Fibroblast of pulmonary artery (primary cell): ENCODE results near the gene CATSPERD.

ENCODE experiments used
- DNase-seq: peaks from one replicate; pipeline ENCODE4 v3.0.0-alpha.2; 2010; ENCODE audit warnings: low read depth
- H3K4me3 ChIP-seq: replicated peaks from 2 replicates; pipeline ENCODE4 v1.5.1; 2011; ENCODE audit warnings: low read depth, mild to moderate bottlenecking, control low read depth, low read length, moderate library complexity
- TF ChIP-seq, protein P1 (sequence below): IDR thresholded peaks from 2 replicates; pipeline ENCODE4 v1.5.1; 2011; ENCODE audit warnings: mild to moderate bottlenecking, control low read depth, low read length, inconsistent platforms; ENCODE audit errors: missing control alignments

Gene CATSPERD

GRCh38 chr19:5713228-5713627, 7.2 kb upstream of the CATSPERD start:
- no peak for DNase-seq
- TF ChIP-seq, protein P1, sequence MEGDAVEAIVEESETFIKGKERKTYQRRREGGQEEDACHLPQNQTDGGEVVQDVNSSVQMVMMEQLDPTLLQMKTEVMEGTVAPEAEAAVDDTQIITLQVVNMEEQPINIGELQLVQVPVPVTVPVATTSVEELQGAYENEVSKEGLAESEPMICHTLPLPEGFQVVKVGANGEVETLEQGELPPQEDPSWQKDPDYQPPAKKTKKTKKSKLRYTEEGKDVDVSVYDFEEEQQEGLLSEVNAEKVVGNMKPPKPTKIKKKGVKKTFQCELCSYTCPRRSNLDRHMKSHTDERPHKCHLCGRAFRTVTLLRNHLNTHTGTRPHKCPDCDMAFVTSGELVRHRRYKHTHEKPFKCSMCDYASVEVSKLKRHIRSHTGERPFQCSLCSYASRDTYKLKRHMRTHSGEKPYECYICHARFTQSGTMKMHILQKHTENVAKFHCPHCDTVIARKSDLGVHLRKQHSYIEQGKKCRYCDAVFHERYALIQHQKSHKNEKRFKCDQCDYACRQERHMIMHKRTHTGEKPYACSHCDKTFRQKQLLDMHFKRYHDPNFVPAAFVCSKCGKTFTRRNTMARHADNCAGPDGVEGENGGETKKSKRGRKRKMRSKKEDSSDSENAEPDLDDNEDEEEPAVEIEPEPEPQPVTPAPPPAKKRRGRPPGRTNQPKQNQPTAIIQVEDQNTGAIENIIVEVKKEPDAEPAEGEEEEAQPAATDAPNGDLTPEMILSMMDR: no peak
- no peak overlapping the region for H3K4me3 ChIP-seq

GRCh38 chr19:5714816-5715215, 5.6 kb upstream of the CATSPERD start:
- TF ChIP-seq, protein P1: no peak
- no peak overlapping the region for H3K4me3 ChIP-seq
- DNase-seq: no peak

GRCh38 chr19:5717215-5717935, 3.1 kb upstream of the CATSPERD start:
- H3K4me3 ChIP-seq: no peak overlapping the region
- DNase-seq: no peak
- TF ChIP-seq, protein P1: no peak

- TF ChIP-seq, protein P1: no peak
- DNase-seq: peak; percentile 28
- H3K4me3 ChIP-seq: peak overlapping the region; percentile 95
Measured at GRCh38 chr19:5718037-5718578, 2.3 kb upstream of the CATSPERD start.

DNA sequence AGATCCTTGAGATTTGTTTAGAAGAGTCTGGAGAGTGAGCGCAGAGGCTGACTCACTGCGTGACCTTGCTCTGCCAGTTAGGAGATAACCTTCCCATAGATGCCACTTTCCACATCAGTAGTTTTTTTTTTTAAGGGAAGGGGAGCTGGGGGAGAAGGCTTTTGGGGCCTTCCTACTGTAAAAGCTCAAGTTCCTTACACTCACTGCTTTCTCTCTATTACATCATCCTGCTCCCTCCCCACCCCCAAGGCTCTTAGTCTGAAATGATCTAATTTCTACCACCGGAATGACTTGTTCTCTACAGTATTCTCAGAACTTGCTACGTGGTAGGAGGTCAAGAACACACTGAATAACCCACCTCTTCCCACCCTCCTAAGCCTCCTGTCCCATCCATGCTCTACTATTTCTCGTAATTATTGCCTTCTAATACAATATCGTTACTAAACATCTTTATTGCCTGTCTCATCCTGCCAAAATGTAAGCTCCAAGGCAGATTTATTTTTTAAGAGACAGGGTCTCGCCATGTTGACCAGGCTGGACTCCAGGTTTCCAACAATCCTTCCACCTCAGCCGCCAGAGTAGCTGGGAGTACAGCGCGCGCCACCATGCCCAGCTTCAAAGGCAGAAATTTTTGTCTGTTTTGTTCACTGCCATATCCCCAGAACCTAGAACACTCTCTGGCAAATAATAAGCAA, 1.7 kb upstream of the CATSPERD start:
- TF ChIP-seq, protein P1: no peak
- DNase-seq: peak; percentile 79
- peak overlapping the region; percentile 95 for H3K4me3 ChIP-seq

- TF ChIP-seq, protein P1: no peak
- DNase-seq: no peak
- peak overlapping the region; percentile 95 for H3K4me3 ChIP-seq
Measured at GRCh38 chr19:5719274-5719960, 1.0 kb upstream of the CATSPERD start.
